ENCODE measurements around the gene FAM72B.
"Not testable (repeated sequence)": the region's sequence is repeated elsewhere in the genome, so short reads cannot be mapped to it uniquely, and the experiment has no call there.

FAM72B gene

DNA sequence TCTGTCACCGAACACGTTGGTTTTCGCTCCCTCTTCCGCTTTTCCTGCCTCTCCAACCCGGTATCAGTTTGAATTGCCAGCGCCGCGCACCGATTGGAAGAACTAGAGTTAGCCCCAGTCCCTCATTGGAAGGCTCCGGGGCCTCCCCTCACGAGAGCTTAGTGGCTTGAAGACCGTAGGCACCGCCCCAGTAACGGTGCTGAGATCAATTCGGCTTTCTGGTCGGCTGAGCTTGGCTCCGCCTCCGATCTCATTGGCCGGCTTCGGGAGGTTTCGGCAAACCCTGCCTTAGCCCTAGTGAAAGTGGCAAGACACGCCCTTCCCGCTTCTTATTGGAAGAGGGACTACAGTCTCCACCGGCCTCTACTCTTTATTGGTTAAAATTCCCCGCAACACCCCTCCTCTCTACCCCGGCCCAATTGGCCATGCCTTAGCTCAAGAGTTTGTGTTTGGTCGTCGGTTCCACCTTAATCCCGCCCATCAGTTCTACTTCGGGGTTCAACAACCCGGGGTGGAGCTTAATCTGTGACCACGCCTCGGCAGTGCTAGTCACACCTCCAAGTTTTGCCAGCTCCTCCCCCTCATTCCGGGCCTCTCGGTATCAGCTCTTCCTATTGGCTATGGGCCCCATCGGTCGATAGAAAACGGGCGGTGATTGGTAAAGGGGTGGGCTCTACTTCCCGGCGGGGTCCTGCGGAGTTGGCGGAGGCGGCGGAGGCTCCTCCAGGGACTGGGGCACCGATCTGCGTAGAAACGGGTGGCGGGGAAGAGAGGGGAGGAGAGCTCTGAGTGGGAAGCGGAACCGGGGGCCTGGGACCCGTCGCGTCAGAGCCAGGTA, at the start of gene FAM72B, which contains the start of gene SRGAP2C:
TSS of gene FAM72B (minus strand) at position 51 of the 838 bp plus-strand sequence. CDS start 851 bp downstream, outside the sequence.
TSS of gene SRGAP2C (plus strand) at position 686 of the 838 bp plus-strand sequence. CDS start 2,472 bp downstream, outside the sequence.
- H3K4me3 ChIP-seq (ENCODE audit: low read length) = peak within 1 kb of the TSS; percentile 46

DNA sequence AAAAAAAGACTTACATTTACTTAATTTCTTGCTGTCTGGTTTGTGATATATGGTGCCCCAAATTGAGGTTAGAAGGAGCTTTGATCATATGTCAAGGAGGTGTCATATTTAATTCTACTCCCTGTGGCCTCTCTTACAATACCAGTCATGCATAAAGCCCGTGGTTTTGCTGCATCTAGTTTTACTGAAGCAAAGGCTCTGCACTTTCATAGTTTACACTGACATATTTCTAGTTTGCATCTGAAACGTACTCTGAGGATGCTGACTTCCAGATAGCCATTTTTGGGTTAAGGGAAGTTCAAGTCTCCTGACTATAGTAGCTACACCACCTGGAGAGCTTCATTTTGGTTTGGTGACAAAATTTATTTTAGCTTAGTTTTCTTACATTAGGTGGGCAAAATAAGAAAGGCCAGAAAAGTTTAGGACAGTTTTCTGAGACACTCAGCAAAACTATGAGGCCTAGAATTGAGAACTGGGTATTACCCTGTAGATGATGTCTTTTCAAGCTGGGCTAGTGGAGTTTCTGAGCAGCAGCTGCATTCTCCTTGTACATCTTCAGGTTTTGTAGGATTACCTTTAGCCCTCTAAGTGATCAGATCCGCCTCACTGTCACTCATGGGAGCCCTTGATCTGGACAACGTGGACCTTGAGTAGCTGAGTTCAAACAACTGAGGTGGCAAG, 48.4 kb upstream of the FAM72B start:
- DNase-seq (ENCODE audit: low read depth); H3K4me3 ChIP-seq (ENCODE audit: low read length): not testable (repeated sequence)

More for the DNA sequence above, at the start of gene FAM72B, which contains the start of gene SRGAP2C:
- peak; percentile 99 for DNase-seq (ENCODE audit: low read depth)

DNA sequence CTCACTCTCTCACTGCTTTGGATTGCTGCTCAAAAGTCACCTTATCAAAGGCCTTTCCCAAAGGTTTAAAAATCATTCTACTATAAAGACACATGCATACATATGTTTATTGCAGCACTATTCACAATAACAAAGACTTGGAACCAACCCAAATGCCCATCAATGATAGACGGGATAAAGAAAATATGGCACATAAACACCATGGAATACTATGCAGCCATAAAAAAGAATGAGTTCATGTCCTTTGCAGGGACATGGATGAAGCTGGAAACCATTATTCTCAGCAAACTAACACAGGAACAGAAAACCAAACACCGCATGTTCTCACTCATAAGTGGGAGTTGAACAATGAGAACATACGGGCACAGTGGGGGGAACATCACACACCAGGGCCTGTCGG, 46.5 kb upstream of the FAM72B start:
- not testable (repeated sequence) for DNase-seq (ENCODE audit: low read depth); H3K4me3 ChIP-seq (ENCODE audit: low read length)

DNA sequence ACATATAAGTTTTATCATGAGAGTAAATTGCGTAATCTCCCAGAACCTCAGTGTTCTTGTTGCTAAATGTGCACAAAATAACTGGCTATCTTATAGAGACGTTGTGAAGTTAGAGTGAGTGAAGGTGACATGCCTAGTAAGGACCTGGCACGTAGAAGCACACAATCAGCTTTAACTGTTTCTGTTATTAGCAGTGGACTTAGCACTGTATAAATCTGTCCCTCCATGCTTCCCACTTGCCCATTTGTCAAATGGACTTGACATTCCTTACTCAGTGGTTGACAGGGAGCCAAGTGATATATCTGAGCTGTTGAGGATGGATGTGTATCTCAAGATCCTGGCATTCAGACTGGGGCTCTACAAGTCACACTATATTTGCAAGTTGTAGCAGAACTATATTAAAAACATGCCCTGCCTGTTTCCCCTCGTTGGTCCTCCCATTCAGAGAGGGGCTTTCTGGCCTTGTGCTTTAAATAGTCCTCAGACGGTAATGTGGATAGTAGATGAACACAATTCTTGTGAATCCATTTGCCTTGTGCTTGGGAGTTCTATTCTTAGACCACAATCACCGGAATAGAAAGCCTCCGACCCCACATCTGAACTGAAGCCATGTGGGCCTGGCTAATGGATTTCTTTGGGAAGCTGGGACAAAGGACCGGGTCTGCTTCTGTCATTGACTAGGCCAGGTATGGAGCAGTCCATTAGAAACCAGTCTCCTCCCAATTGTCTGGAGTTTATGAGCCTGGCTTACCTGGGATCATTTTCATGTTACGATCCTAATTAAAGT, 43.6 kb upstream of the FAM72B start:
- DNase-seq (ENCODE audit: low read depth); H3K4me3 ChIP-seq (ENCODE audit: low read length): not testable (repeated sequence)

DNA sequence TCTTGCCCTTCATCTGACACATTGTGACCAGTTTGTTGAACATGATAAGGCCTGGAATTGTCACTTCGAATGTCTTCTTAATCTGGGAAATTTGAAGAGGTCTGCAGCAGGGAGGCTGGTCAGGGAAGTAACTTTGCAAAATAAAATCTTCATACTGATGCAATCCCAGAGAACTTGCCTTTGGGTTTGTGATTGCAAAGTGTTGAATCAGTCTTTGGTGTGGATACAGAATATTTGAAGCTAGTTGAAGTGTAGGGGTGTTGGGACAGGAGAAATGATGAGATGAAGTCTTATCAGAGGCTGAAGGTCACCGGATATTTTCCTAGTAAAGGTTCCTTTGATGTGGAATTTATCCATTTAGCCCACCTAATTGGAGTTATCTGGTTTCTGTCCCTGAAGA, 42.8 kb upstream of the FAM72B start:
- not testable (repeated sequence) for DNase-seq (ENCODE audit: low read depth); H3K4me3 ChIP-seq (ENCODE audit: low read length)

DNA sequence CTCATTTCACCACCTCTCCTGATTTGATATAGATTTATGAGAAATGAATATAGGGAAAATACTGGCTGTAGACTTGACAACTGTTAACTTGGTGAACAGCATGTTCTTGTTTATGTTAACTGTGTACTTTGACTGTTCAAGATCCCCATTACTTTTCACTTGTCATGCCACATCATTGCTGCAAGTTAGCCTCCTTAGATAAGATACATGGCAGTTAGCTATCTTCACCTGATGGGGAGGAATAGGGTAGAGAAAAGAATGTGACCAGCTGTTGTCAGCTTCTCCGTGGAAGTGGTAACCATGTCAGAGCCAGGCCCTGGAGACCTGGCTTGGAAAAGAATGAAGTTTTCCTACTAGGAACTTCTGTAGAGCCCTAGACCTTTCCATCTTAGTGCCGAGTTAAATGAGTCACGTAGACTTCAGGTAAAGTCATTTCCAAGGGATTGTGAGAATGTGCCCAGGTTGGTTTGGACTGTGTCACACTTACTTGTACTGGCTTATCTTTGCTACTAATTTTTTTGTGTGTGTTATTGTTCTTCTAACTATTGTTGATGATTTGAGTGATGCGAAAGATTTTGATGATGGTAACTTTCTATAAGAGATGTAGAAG, 42.3 kb upstream of the FAM72B start:
- H3K4me3 ChIP-seq (ENCODE audit: low read length); DNase-seq (ENCODE audit: low read depth): not testable (repeated sequence)

DNA sequence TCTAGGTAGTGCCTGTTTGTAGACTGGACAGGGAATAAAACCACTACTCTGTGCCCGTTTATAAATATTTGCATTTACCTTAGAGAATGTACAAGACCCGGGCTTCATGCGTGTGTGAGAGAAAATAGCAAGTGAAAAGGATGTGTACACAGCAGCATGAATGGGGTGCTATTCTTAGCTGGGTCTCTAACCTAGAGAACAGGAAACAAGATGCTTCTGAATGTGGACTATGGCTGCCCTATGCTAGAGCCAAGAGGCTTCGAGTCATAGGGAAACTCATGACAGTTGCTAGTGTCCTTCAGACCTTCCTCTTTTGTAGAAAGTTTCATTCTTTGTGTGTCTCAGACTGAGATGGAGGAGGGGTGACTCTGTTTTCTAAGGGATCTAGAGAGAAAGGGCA, 40.6 kb upstream of the FAM72B start:
- not testable (repeated sequence) for H3K4me3 ChIP-seq (ENCODE audit: low read length); DNase-seq (ENCODE audit: low read depth)

DNA sequence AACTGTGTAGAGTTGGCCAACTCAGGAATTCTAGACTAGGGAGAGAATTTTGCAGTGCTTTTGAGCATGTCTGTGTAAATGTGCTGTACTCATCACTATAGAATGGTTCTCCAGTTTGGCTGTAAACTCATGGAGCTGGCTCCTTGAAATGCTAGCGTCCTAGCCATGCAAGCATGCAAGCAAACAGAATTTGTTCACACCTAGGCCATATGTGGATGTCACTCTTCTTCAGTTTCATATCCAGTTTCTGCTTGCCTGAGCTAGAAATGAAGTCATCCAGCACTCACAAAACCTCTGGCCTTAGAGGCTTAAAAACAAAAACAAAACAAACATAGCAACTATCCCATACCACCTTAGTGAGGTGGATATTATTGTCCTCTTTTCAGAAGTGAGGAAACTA, 37.6 kb upstream of the FAM72B start:
- H3K4me3 ChIP-seq (ENCODE audit: low read length); DNase-seq (ENCODE audit: low read depth): not testable (repeated sequence)

DNA sequence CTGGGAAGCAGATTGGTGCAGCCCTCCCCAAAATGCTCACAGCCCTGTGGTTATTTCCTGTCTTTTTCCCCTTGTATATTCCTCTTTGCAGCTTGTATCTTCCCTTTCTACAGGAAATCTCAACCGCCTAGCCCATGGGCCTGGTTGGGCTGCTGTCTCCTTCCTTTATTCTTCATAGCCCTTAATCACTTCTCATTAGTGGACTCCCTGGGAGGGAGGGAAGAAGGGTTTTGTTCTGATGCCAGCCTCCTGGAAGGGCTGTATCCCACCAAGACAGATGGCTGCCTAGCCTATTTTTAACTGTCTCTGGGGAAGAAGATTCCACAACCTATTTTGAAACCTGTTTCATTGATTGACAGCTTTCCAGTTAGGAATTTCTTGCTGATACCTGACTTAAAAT, 32.5 kb upstream of the FAM72B start:
- not testable (repeated sequence) for DNase-seq (ENCODE audit: low read depth); H3K4me3 ChIP-seq (ENCODE audit: low read length)

DNA sequence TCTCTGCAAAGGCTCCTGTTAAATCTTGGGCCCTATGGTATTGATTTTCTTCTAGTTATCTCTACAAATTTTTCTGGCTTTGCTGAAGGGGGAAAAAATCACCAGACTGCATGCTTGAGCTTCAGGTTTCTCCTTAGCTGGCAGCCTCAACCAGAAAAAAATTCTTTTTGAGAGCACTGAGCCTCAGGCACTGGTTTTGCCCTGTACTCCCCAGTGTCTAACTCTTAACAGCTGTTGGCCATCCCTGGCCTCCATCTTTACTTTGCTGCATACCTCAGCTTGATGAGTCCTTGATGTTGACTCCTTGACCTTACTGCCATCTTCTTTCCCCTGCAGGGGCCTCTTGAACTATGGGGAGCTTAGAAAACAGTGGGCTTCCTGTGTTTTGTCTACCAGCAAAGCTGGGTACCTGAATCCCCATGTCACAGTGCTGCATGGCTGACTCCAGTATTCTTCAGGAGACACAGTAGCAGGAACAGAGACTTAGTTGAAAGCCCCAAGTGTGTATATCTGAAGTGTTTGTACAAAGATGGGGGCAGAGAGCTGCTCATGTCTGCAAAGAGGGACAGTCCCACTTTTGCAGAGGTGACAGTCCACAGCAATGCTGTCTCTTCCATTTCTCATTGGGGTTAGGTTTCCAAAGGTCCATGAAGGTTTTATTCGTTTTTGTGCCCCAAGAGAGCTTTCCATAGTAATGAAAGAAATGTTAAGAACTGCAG, 31.7 kb upstream of the FAM72B start:
- DNase-seq (ENCODE audit: low read depth); H3K4me3 ChIP-seq (ENCODE audit: low read length): not testable (repeated sequence)

DNA sequence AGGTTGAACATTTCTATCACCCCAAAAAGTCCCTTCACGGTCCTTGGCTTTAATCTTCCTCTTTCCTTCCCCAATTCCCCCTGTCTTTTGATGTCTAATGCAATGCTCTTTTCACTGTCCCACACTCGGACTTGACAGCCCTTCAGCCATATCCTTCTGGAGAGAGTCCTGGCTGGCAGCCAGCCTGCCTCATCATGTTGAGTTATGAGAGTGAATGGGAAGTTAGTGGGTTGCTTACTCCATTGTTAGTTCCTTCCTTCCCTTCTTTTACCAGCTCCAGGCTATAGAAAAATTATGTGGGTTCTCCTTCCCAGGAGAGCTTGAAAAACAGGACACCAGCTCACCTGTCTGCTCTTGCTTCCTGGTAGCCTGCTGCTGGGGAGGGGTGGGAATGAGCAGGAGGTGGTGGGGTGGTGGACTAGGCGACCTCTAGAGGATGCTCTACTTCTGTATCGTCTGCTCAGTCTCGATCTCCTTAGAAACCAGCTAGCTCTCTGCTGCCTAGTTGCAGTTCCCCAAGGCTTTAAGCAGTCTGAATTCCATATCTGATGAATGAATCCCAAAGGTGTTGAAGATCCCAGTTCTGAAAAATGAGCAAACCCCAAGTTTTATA, 30.5 kb upstream of the FAM72B start:
- H3K4me3 ChIP-seq (ENCODE audit: low read length); DNase-seq (ENCODE audit: low read depth): not testable (repeated sequence)

DNA sequence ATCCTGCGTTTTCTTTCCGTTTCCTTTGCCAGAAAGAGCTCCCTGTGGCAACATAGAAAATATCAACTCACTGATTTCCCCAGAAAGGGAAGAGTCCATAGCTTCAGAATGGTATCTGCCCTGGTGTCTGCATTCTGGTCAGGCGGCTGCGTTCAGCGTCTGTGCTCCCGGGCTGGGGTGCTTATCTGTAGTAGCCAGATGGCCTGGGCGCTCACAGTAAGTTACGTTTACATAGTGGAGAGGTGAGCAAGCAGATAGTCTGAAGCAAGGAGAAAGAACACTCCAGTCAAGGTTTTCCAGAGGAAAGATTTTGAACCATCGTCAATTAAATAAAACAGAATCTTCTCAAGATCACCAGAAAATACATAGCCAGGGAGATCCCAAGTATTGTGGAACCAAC, 29.4 kb upstream of the FAM72B start:
- not testable (repeated sequence) for DNase-seq (ENCODE audit: low read depth); H3K4me3 ChIP-seq (ENCODE audit: low read length)

DNA sequence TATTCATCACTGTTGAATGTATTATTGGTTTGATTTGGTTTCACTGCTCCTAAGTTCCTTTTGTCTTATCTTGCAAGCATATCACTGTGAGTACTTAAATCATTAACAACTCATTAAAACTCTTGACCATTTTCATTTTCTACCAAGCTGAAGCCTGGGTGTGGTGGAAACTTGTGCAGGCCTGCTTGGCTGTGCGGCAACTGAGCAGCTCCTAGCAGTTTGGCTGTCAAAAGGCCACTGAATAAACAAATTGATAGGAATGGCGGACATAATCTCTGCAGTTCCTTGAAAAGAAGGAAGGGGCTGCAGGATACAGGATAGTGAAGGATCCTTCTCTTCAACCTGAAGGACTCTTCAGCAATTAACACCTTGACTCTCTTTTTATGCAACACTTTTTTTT, 26.6 kb upstream of the FAM72B start:
- H3K4me3 ChIP-seq (ENCODE audit: low read length); DNase-seq (ENCODE audit: low read depth): not testable (repeated sequence)

DNA sequence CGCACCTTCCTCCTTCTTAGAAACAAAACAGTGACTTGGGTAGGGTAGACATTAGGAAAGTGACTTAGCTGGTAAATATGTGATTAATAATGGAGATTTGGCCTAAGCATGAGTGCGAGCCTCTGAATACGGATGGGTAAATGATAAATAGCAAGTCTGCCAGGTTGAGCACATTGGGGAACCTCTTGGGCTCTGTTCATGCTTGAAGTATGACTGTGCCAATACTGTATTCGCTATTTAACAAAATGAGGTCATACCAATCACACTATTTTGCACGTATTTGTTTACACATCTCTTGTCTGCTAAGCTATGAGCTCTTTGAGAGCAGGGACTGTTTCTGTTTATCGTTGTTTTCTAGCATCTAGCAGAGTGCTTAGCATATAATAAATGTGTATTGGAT, 24.2 kb upstream of the FAM72B start:
- not testable (repeated sequence) for H3K4me3 ChIP-seq (ENCODE audit: low read length); DNase-seq (ENCODE audit: low read depth)

DNA sequence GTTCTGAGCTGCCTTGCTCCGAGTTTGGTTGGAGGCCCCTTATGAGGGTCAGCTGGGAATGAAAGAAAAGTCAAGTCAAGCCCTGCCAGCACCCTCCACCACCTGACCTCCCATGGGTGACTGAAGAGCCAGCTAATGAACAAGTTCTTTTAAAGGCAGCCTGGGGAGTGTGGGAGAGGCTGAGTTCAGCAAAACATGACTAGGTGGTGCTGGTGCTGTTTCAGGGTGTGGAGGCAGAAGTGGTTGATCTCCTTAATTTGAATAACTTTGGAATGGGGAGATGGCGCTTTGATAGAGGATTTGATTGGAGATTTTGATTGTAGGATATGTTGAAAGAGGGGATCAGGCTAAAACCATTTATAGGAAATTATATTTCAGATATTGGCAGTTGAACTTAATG, 23.2 kb upstream of the FAM72B start:
- not testable (repeated sequence) for DNase-seq (ENCODE audit: low read depth); H3K4me3 ChIP-seq (ENCODE audit: low read length)

DNA sequence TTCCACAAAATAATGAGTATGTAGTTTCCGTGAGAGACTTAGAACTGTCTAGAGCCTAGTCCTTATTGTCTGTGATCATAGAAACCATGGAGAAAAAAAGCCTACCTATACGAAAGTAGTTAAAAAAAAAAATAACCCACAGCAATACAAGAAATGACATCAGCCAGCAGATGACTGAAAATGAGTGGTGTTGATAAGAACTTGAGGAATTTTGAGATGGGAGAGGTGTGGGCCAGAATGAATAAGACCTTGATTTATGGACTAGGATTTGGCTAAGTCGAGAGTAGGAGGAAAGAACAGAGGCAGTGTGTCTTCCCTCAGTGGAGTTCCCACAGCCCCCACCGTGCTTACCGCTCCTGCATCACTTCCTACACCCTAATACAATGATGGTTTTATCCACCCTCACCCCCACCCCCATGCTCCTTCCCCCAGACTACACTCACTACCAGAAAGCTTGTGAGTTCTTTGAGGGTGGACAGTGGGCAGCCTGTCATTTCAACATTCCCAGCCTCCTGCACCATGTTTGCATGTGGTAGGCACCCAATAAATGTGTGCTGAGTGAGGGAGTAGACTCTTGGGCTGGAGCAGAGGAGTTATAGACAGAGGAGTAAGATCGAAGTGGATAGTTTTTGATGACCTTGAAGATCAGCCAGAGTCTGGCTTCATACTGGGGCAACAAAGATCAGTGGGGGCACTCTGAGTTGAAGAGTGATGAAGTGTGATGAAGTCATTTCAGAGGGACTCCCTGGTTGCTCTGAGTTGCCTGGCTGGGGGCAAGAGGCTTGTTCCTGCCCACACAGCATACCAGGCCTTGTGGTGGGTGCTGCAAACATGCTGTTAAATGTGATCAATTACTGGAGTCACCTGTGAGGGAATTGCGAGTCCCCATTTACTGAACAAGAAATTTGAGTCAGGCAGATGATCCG, 21.9 kb upstream of the FAM72B start:
- DNase-seq (ENCODE audit: low read depth); H3K4me3 ChIP-seq (ENCODE audit: low read length): not testable (repeated sequence)

DNA sequence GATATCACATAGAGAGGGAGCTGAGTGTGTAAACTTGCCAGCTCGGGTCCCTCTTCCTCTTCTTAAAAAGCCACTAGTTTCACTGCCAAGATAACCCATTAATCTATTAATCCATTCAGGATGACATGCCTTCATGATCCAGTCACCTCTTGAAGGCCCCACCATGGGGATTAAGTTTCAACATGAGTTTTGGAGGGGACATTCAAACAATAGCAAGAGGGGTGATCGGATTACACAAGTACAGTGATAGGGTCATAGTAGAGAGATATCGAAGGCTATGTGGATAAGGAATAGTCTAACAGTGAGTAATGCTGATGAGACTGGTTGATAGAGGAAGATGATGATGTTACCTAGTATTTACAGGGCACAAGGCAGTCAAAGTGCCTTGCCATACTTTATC, 18.8 kb upstream of the FAM72B start:
- not testable (repeated sequence) for DNase-seq (ENCODE audit: low read depth); H3K4me3 ChIP-seq (ENCODE audit: low read length)
